Transverse colon (tissue), 4 donors: ENCODE measurements around the gene GRB14. TPM values are rescaled to one million over a fixed set of nuclear protein-coding genes. Genes with fewer than 3 reads are reported as not detected.

ENCODE experiments used
- DNase-seq: peaks from one replicate; pipeline ENCODE4 v3.0.0-alpha.2; 2019
- H3K27ac ChIP-seq, 4 donors: fragments of 200-600 bp; sonication (generic); 2 replicates each; pipeline ENCODE4 v1.5.1; 2016 to 2018; ENCODE audit warnings: inconsistent platforms in 4 of 4
- H3K27me3 ChIP-seq: fragments of 200-600 bp; sonication (generic); 2 replicates; pipeline ENCODE4 v1.5.1; 2017; ENCODE audit warnings: inconsistent platforms
- H3K36me3 ChIP-seq, 4 donors: fragments of 200-600 bp; sonication (generic); 2 replicates each; pipeline ENCODE4 v1.5.1; 2017 to 2019; ENCODE audit warnings: inconsistent platforms in 4 of 4
- H3K4me1 ChIP-seq, 4 donors: fragments of 200-600 bp; sonication (generic); 2 replicates each; pipeline ENCODE4 v1.5.1; 2017 to 2020; ENCODE audit warnings: inconsistent platforms in 4 of 4
- H3K4me3 ChIP-seq, 4 donors: fragments of 200-600 bp; sonication (generic); 1 replicate in 1 of 4; 2 replicates in 3 of 4; pipeline versions ENCODE4 v1.5.1 to v1.6.1; 2017 to 2019; ENCODE audit warnings: inconsistent platforms in 4 of 4
- H3K9me3 ChIP-seq, 2 donors: fragments of 200-600 bp; sonication (generic); 2 replicates each; pipeline ENCODE4 v1.5.1; 2017 to 2019; ENCODE audit warnings: inconsistent platforms in 2 of 2
- CTCF ChIP-seq, 5 experiments: fragments of 200-600 bp in 3 of 5; fragments of 450-650 bp in 2 of 5; sonication (generic) in 3 of 5; IDR thresholded peaks; 1 replicate in 2 of 5; 2 replicates in 3 of 5; pipeline ENCODE4 v1.5.1; 2016 to 2017; ENCODE audit warnings: antibody characterized with exemption in 5 of 5, inconsistent platforms in 3 of 5, mild to moderate bottlenecking in 2 of 5, moderate library complexity in 1 of 5
- EP300 ChIP-seq: sonication (generic); formaldehyde crosslinking; IDR thresholded peaks from one replicate; pipeline ENCODE4 v1.6.1; 2017; ENCODE audit warnings: antibody characterized with exemption, low read depth
- POLR2A ChIP-seq: fragments of 450-650 bp; IDR thresholded peaks from one replicate; pipeline ENCODE4 v1.6.1; 2016; ENCODE audit warnings: antibody characterized with exemption, mild to moderate bottlenecking, moderate library complexity
- POLR2AphosphoS5 ChIP-seq, 3 donors: sonication (generic); formaldehyde crosslinking; IDR thresholded peaks; one replicate each; pipeline ENCODE4 v1.6.1; 2016; ENCODE audit warnings: antibody characterized with exemption in 3 of 3
- WGBS, 2 donors: methylation state at CpG; one replicate each; pipeline ENCODE4 v1.1.5; 2018; ENCODE audit warnings: low coverage in 1 of 2; 5-methylcytosine and 5-hydroxymethylcytosine counted together
- in situ Hi-C, 4 donors: fragments of 200-750 bp; cut with MboI; loops; one replicate each; pipeline versions ENCODE4 v1.15.0 to v1.15.1; 2017; ENCODE audit warnings: low sequenced_read_pairs in 3 of 4, low pct_ligation_motif_present in 1 of 4, low pct_unique_long_range_greater_than_20kb in 1 of 4
- intact Hi-C: fragments of 100-400 bp; cut with DNase I; formaldehyde crosslinking; loops from one replicate; pipeline ENCODE4 v1.15.1; 2023; ENCODE audit warnings: low total_unique reads
- total RNA-seq, 4 donors: library from RNA; depleted of rRNA; stranded (reverse); fragments of >200 nt; gene quantifications; one replicate each; pipeline ENCODE4 v1.1.0, GENCODE V29; 2016

The GRB14 gene
- total RNA-seq, 4 donors from 2014 or later, result 2.5 to 3.4 TPM; not detected in 2

DNA sequence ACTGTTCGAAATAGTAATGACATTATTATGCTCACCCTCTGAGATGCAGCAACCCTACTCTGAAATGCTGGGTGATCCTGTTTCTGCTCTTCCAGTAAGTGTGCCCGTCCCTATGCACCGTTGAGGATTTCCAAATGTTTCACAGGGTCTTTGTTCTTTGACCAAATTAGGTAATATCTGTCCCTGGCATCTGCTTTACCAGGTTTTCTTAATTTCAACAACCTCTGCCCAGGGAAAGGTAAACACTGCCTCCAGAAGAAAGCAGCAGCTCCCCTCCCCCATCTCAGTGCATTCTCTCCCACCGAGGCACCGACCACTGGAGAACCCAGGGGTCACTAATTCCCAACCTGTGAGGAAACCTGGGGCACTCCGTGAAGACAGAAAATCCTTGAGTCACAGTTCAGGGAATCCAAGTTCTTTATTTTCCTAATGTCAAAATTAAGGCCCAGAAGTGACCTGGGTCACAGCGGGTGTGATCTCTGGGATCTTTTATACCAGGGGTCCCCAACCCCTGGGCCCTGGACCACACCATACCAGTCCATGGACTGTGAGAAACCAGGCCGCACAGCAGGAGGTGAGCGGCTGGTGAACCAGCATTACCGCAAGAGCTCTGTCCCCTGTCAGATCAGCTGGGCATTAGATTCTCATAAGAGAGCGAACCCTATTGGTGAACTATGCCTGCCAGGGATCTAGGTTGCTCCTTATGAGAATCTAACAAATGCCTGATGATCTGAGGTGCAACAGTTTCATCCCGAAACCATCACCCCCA lies 1.2 kb upstream of the GRB14 start:
- intact Hi-C loops, result no loop called here
- 90 to 92% methylated on average over 2 to 12 of the region's 12 CpGs for WGBS, 2 donors

GRCh38 chr2:164621764-164622105 lies 453 bp upstream of the GRB14 start:
- Histone ChIP-seq H3K4me1 (peaks cover 0 to 11% (median 4%) of the 10 kb centered on the region in 4 donors), H3K4me3 (peak overlapping the region; percentile 28 to 72 (median 54)), H3K27ac (no peak overlapping the region), H3K36me3 (no peaks in the 10 kb centered on the region), H3K27me3 (peaks cover 19% of the 10 kb centered on the region), H3K9me3 (no peaks in the 10 kb centered on the region)
- intact Hi-C loops (no loop called here), in situ Hi-C loops (no loop called here)
- peak; percentile 8 for DNase-seq
- WGBS, 2 donors, result 10% methylated on average over 13 of the region's 13 CpGs; no CpG with 5 or more reads in 1 of the 2 donors
- no peak for TF ChIP-seq EP300
- no peak for TF ChIP-seq POLR2AphosphoS5 (IDR thresholded peaks at IDR 0.05)
- TF ChIP-seq CTCF (IDR thresholded peaks at IDR 0.05), result no peak
- no peak for TF ChIP-seq POLR2A

More for the DNA sequence above, 1.2 kb upstream of the GRB14 start:
- peaks cover 19% of the 10 kb centered on the region for H3K27me3 ChIP-seq
- H3K27ac ChIP-seq, result no peak overlapping the region
- TF ChIP-seq EP300, result no peak
- TF ChIP-seq POLR2AphosphoS5 (IDR thresholded peaks at IDR 0.05), result no peak
- TF ChIP-seq POLR2A, result no peak
- no peak for TF ChIP-seq CTCF (IDR thresholded peaks at IDR 0.05)
- H3K4me1 ChIP-seq, result peaks cover 0 to 11% (median 4%) of the 10 kb centered on the region in 4 donors
- in situ Hi-C loops, result no loop called here
- H3K36me3 ChIP-seq, result no peaks in the 10 kb centered on the region
- H3K9me3 ChIP-seq, result no peaks in the 10 kb centered on the region
- no peak overlapping the region for H3K4me3 ChIP-seq
- DNase-seq, result no peak

GRCh38 chr2:164620457-164620856 lies 825 bp downstream of the GRB14 start:
- DNase-seq, result no peak
- H3K4me1 ChIP-seq, result peaks cover 0 to 11% (median 4%) of the 10 kb centered on the region in 4 donors
- TF ChIP-seq CTCF (IDR thresholded peaks at IDR 0.05), result no peak
- no peaks in the 10 kb centered on the region for H3K36me3 ChIP-seq
- intact Hi-C loops (no loop called here), in situ Hi-C loops (no loop called here)
- H3K27me3 ChIP-seq, result peaks cover 19% of the 10 kb centered on the region
- H3K9me3 ChIP-seq, result no peaks in the 10 kb centered on the region
- H3K27ac ChIP-seq, result no peak overlapping the region
- 19 to 24% methylated on average over 7 of the region's 7 CpGs for WGBS, 2 donors
- peak overlapping the region in 3 of 4 donors; percentile 42 to 72 (median 66) for H3K4me3 ChIP-seq

- intact Hi-C loops (no loop called here), in situ Hi-C loops (no loop called here)
- no peaks in the 10 kb centered on the region for H3K36me3 ChIP-seq
- H3K27me3 ChIP-seq, result peaks cover 14% of the 10 kb centered on the region
- WGBS, 2 donors, result 70 to 84% methylated on average over 2 of the region's 2 CpGs
- H3K27ac ChIP-seq, result no peak overlapping the region
- no peaks in the 10 kb centered on the region for H3K9me3 ChIP-seq
- no peak for TF ChIP-seq POLR2AphosphoS5 (IDR thresholded peaks at IDR 0.05)
- no peak for TF ChIP-seq CTCF (IDR thresholded peaks at IDR 0.05)
- no peak for TF ChIP-seq POLR2A
- TF ChIP-seq EP300, result no peak
- DNase-seq, result no peak
- peaks cover 0 to 11% (median 4%) of the 10 kb centered on the region in 4 donors for H3K4me1 ChIP-seq
- no peak overlapping the region for H3K4me3 ChIP-seq
Observed at GRCh38 chr2:164617466-164617865, 3.8 kb downstream of the GRB14 start.
